AG09309 (cell line): Measurements from ENCODE around the gene HAND1.

Experiments used
- DNase-seq: peaks from one replicate; pipeline ENCODE4 v3.0.0-alpha.2; 2010; ENCODE audit warnings: low read depth
- H3K4me3 ChIP-seq: 2 replicates; pipeline ENCODE4 v1.5.1; 2011; ENCODE audit warnings: mild to moderate bottlenecking, low read depth, low read length, moderate library complexity; ENCODE audit not compliant: control insufficient read depth
- CTCF ChIP-seq: IDR thresholded peaks from 2 replicates; pipeline ENCODE4 v1.5.1; 2011; ENCODE audit warnings: mild to moderate bottlenecking, low read depth, low read length, inconsistent platforms; ENCODE audit not compliant: insufficient read depth, control insufficient read depth; ENCODE audit errors: missing control alignments

Gene HAND1

GRCh38 chr5:154442801-154443200 is 35.2 kb downstream of the HAND1 start:
- no peak for TF ChIP-seq CTCF
- DNase-seq, result no peak
- no peak overlapping the region for H3K4me3 ChIP-seq

- no peak overlapping the region for H3K4me3 ChIP-seq
- TF ChIP-seq CTCF, result no peak
- DNase-seq, result no peak
Observed at GRCh38 chr5:154440540-154440939, 37.5 kb downstream of the HAND1 start.

GRCh38 chr5:154437281-154437965 is 40.6 kb downstream of the HAND1 start:
- H3K4me3 ChIP-seq, result no peak overlapping the region
- TF ChIP-seq CTCF, result no peak
- no peak for DNase-seq

GRCh38 chr5:154435226-154435625 is 42.8 kb downstream of the HAND1 start:
- no peak overlapping the region for H3K4me3 ChIP-seq
- no peak for TF ChIP-seq CTCF
- no peak for DNase-seq

- H3K4me3 ChIP-seq, result no peak overlapping the region
- no peak for DNase-seq
- TF ChIP-seq CTCF, result no peak
Observed at GRCh38 chr5:154430961-154431630, 46.9 kb downstream of the HAND1 start.

- TF ChIP-seq CTCF, result no peak
Observed at GRCh38 chr5:154430466-154430865, 47.6 kb downstream of the HAND1 start.

GRCh38 chr5:154429341-154429740 is 48.7 kb downstream of the HAND1 start:
- DNase-seq, result no peak
- no peak overlapping the region for H3K4me3 ChIP-seq
- no peak for TF ChIP-seq CTCF

More at GRCh38 chr5:154430466-154430865, 47.6 kb downstream of the HAND1 start:
- no peak for DNase-seq
- no peak overlapping the region for H3K4me3 ChIP-seq
